22Rv1 (cell line): ENCODE measurements around the gene NCAM2.

Source experiments
- H3K27ac ChIP-seq: fragments of 450-650 bp; 2 replicates; pipeline ENCODE4 v1.5.1; 2017
- ZFX ChIP-seq: fragments of 450-650 bp; IDR thresholded peaks from 2 replicates; pipeline ENCODE4 v1.6.1; 2017; ENCODE audit warnings: antibody characterized with exemption, borderline replicate concordance
- TF ChIP-seq, protein P1 (sequence below): fragments of 450-650 bp; IDR thresholded peaks from 2 replicates; pipeline ENCODE4 v1.5.1; 2017; ENCODE audit warnings: mild to moderate bottlenecking

NCAM2 gene

DNA sequence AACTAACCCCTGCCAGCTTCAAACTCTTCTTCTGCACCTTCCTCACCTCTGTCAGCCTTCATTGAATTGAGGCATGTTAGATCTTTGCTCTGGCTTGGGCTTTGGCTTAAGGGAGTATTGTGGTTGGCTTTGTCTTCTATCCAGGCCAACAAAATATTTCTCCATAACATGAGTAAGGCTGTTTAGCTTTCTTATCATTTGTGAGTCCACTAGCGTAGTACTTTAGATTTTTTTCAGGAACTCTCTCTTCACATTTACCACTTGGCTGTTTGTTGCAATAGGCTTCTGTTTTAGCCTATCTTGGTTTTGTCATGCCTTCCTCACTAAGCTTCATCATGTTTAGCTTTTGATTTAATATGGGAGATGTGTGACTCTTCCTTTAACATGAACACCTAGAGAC, 417.5 kb downstream of the NCAM2 start:
- H3K27ac ChIP-seq = no peak overlapping the region
- no peak for TF ChIP-seq ZFX
- TF ChIP-seq, protein P1, sequence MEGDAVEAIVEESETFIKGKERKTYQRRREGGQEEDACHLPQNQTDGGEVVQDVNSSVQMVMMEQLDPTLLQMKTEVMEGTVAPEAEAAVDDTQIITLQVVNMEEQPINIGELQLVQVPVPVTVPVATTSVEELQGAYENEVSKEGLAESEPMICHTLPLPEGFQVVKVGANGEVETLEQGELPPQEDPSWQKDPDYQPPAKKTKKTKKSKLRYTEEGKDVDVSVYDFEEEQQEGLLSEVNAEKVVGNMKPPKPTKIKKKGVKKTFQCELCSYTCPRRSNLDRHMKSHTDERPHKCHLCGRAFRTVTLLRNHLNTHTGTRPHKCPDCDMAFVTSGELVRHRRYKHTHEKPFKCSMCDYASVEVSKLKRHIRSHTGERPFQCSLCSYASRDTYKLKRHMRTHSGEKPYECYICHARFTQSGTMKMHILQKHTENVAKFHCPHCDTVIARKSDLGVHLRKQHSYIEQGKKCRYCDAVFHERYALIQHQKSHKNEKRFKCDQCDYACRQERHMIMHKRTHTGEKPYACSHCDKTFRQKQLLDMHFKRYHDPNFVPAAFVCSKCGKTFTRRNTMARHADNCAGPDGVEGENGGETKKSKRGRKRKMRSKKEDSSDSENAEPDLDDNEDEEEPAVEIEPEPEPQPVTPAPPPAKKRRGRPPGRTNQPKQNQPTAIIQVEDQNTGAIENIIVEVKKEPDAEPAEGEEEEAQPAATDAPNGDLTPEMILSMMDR = no peak

DNA sequence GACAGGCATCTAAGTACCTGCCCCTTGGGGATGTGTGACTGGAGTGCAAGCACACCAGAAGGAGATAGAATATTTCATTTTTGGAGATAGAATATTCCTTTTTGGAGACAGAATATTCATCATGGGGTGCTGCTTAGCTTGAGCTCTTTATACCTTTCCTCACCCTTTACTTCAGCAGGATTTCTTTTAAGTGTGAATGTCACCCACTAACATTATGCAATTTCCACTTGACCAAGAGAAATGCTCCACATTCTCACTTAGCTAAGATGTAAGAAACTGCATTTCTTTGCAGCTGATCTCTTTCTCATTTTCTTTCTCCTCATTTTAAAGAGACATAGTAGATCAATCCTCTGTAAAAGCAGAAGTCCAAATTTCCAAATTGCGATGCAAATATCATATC, 436.7 kb downstream of the NCAM2 start:
- TF ChIP-seq, protein P1 = no peak
- TF ChIP-seq ZFX = no peak
- no peak overlapping the region for H3K27ac ChIP-seq

DNA sequence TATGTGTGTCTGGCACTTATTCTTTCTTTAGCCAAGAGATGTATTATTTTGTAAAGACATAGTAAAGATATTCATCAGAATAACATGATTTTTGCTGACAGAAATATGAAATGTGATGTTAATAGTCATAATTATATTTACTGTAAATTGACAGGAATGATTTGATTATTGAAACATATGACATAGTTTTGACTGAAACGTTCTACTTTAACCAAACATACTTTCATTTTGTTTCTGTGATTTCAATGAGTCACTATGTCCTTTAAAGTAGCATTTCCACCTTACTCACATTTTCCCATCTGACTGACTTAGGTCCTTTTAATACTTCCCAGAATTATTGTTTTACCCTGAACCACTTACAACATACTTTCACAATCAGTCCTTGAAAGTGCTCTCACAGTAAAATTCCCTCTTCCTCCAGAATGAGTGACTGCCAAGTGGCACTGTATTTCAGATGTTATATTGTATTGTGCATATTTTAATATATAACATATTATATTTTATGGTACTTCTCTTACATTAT, 437.9 kb downstream of the NCAM2 start:
- TF ChIP-seq, protein P1 = no peak
- H3K27ac ChIP-seq = no peak overlapping the region

DNA sequence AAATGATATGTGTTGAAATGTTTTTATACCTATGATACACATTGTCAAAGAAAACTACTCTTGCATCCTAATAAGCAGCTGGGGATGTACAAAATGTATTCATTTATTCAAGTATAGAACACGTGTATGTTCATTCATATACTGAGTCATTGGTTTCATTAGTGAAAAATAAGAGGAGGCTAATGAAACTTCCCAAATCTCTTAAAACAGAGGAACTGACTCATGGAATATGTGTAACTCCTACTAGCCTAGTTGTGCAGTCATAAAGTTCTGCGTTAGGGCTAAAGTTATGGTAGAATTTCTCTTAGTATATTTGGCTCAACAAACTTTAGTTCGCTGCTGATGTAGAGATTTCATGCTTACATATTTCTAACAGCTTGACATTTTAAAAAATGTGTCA, 441.6 kb downstream of the NCAM2 start:
- TF ChIP-seq ZFX = no peak
- TF ChIP-seq, protein P1 = no peak
- no peak overlapping the region for H3K27ac ChIP-seq

DNA sequence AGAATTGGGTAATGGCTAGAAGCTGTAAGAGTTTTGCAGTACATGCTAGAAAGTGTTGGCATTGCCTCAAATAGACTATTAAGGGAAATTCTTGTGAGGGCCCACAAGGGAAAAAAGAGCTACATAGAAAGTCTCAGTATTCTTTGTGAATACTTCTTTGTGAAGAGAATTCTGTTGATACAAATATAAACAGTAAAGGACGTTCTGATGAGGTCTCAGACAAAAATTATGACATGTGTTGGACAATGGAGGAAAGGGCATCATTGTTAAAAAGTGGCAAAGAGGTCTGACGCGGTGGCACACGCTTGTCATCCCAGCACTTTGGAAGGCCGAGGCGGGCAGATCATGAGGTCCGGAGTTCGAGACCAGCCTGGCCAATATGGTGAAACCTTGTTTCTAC, 458.9 kb downstream of the NCAM2 start:
- TF ChIP-seq, protein P1 = no peak
- H3K27ac ChIP-seq = no peak overlapping the region

DNA sequence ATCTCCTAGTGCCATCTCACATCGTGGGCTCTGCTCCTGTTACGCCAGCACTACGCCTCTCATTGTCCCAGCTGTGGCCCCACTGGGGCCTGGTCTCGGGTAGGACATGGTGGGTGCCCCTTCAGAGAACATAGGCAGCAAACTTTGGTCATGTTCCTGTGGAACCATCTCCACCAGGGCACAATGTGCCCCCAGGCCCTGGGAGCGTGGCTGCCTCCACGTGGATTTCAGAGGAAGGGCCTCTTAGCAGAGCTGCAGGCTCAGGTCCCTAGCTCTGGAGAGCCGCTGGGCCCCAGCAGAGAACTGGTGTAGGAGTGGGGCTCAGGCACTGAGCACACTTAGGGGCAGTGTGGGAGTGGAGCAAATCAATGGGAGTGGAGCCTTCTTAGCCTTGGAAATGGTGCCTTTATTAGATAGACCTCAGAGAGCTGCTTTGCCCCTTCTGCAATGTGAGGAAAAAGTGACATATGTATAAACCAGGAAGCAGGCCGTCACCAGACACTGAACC, 460.0 kb downstream of the NCAM2 start:
- no peak overlapping the region for H3K27ac ChIP-seq
- no peak for TF ChIP-seq ZFX
- TF ChIP-seq, protein P1 = no peak

DNA sequence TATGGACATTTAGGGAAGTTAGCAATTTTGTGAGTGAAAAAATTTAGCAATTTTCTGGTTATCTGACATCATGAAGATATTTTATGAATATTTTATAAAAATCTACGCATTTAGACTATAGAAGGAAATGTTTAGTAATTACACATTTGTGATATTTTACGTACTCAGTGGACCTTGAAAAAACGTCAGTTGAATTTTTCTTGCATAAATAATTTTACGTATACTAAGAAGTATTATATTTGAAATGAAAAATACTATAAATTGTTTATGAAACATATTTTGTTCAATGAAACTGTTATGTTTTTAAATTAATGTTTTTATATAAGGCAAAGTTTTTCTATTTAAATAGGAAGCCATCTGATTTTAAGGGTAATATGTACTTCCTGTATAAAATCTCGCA, 462.8 kb downstream of the NCAM2 start:
- H3K27ac ChIP-seq = no peak overlapping the region
- TF ChIP-seq ZFX = no peak
- TF ChIP-seq, protein P1 = no peak
